Germinal center (tissue), 1 donor: ENCODE measurements around the gene SMG7.

Source experiments
- DNase-seq: peaks from one replicate; pipeline ENCODE4 v3.0.0; 2012; ENCODE audit warnings: mixed read lengths, low spot score

Gene SMG7

DNA sequence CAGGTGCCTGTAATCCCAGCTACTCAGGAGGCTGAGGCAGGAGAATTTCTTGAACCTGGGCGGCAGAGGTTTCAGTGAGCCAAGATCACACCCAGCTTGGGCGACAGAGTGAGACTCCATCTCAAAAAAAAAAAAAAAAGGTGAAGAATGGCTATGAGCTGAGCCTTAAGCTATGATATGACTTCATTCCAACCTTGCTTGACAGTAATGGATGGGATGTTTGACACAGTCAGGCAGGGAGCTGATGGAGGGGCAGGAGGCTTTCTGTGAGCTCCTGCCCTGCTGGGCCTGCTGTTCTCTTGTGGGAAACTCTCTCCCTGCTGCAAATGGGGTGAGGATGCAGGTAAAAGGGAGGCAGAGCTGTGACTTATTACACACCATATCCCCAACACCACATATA lies 90.4 kb downstream of the SMG7 start:
- no peak for DNase-seq

- DNase-seq: no peak
These were observed 93.0 kb downstream of the SMG7 start for GRCh38 chr1:183565261-183565660.

GRCh38 chr1:183566026-183566425 lies 93.7 kb downstream of the SMG7 start:
- DNase-seq: no peak

GRCh38 chr1:183567584-183567983 lies 95.3 kb downstream of the SMG7 start:
- DNase-seq: no peak

DNA sequence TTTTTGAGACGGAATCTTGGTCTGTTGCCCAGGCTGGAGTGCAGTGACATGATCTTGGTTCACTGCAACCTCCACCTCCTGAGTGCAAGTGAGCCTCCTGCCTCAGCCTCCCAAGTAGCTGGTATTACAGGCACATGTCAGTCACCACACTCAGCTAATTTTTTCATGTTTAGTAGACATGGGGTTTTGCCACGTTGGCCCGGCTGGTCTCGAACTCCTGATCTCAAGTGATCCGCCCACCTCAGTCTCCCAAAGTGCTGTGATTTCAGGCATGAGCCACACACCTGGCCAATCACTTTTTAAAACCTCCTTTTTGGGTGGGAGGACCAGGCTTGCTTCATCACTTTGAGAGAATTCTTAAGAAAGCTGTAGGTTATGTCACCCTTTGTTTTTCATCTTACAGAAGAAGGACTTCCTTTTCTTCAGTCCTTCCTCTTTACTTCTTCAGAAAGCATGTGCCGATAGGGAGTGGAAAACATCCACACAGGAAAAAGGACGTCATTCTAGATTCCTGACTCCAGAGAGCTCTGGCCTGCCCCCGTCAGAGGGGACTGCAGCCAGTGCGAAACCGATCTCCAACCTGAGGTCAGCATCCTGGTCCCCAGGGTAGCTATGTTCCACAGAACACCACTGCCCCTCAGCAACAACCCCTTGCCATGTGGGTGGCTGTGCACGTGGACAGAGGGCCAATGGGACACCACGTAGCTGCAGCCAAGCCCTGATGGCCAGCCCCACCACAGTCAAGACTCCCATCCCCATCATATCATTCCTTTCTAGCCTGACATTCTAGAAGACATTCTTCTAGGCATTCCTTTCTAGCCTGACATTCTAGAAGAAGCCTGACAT lies 96.1 kb downstream of the SMG7 start:
- no peak for DNase-seq

DNA sequence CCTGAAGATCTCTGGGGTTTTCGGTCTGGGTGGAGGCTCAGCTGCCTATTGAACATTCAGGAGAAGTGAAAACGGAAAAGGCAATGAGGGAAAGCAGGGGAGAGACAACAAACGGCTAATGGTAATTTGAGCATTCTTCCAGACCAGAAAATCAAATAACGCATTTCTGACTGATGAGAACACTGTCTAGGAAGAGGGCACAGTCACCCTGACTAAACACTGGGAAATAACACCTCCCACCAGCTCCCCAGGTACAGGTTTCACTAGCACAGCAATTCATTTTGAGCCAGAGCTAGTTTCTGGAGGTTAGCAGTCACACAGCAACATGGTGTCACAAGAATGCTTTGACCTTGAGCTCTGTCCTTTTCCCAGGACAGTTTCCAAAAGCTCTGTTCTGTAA lies 96.8 kb downstream of the SMG7 start:
- no peak for DNase-seq

DNA sequence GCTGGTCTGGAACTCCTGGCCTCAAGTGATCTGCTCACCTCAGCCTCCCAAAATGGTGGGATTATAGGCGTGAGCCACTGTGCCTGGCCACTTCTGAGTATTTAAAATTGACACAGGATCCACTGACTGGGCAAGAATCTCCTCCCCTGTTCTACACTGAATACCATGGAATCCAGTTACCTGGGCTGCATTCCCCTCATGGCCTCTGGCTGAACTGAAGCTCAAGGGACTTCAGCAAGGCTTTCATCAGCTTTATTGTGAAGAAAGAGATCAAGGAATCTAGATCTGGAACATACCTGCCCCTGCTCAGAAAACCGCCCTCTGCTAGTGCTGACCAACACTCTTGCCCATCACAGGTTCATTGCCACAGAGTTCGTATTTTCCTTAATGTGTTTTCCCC lies 97.5 kb downstream of the SMG7 start:
- DNase-seq: no peak

DNA sequence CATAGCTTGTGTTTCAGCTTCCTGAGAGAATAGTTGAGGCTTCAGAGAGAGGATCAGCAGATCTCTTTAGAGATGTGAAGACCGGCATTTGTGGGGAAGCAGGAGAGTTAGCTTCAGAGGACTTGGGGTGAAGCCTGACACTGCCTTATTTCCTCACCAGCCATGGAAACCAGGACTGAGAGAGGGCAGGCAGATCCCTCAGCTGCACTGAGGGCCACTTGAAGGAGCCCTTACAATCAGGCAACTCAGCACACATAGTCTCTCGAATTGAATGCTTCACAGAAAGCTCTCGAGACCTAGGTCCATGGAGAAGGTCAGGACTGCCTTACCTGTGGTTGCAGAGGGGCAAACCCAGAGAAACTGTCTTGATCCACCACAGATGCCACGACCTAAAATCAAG lies 98.2 kb downstream of the SMG7 start:
- DNase-seq: no peak

DNA sequence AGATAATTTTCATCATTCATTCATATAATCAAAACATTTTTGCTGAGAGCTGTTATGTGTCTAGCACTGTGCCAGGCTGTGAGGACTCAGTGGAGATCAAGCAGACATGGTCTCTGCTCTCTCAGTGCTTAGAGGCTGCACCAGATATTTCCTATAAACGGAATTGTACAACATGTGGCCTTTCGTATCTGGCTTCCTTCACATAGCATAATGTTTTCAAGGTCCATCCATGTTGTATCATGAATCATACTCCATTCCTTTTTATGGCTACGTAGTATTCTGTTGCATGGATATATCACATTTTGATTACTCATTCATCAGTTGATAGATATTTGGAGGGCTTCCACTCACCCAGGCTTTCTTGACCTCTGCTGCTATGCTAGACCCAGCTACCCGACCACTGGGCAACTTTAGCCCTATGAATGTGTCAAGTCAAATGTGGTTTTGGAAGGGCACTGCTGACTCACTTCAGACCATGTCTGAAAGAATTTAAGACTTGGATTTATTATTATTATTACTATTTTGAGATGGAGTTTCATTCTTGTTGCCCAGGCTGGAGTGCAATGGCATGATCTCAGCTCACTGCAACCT lies 99.5 kb downstream of the SMG7 start:
- DNase-seq: no peak

- DNase-seq: no peak
These were observed 100.4 kb downstream of the SMG7 start for GRCh38 chr1:183572721-183573120.

DNA sequence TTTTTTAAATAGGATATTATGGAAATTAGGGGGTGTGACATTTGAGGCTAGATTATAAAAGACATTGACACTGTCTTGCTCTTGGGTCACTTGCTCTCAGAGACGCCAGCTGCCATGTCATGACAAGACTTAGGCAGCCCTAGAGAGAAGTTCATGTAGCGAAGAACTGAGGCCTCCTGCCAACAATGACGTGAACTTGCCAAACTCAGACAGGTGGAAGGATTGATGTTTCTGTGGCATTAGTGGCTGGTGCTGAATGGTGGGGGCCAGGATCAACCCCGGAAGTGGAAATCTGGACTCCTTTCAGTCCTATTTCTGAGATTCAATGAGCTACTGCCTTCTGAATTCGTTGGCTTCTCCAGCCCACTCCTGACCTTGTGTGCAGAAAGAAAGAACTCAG lies 103.3 kb downstream of the SMG7 start:
- DNase-seq: no peak

GRCh38 chr1:183576537-183576936 lies 104.2 kb downstream of the SMG7 start:
- no peak for DNase-seq

DNA sequence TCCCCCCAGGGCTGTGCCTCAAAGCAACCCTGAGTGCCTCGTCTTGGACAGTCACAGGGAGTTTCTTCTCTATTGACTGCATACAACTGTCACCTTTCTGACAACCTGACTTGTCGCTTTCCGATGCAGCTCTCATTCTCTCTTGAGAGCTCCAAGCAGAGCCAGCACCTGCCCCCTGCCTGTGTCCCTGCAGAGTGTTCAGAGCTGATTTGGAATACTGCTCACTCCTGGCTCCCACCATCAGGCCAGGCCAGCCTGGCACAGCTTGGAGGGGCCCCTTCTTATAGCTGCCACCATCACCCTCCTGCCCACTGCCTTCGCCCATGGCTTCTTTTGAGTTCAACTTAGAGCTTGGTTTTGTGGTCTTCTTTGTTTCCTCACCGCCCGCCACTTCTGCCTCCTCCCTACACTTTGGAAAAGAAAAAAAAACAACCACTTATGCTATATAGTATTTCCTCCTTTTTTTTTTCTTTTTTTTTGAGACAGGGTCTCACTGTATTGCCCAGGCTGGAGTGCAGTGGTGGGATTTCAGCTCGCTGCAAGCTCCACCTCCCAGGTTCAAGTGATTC lies 105.7 kb downstream of the SMG7 start:
- DNase-seq: no peak

- DNase-seq: no peak
These were observed 106.6 kb downstream of the SMG7 start for GRCh38 chr1:183578856-183579255.

DNA sequence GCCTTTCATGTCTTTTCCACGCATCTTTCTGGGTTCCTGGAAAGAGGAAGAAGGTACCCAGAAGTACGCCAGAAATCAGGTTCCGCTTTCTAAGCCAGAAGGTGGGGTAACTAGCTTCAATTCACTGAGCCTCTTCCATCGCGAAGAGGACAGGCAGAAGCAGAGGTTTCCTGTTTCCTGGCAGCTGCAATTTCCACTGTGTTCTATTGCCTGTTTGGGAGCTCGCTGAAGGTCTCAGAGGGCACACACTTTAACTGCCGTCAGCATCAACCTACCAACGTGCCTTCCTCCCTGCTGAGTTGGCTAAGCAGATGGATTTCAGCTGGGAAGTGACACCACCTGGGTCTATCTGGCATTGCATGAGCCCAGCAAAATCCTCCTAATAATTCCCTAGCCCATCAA lies 108.0 kb downstream of the SMG7 start:
- peak; percentile 82 for DNase-seq

- no peak for DNase-seq
These were observed 109.9 kb downstream of the SMG7 start for GRCh38 chr1:183582021-183582713.

DNA sequence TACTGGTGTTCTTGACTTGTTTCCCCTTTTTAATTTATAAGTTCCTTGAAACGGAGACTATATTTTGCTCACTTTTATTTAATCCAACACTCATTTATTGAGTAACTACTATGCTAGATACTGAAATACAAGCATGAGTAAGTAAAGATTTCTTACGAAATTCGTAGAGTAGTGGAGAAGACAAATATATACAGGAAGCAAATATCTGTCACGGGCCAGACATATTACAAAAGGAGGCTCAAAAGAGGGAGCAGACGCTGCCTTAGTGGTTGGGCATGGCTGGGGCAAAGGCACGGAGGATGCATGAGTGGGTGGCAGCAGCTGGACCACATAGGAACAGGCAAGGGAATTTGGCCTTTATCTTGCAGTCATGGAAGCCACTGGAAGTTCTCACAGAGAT lies 111.2 kb downstream of the SMG7 start:
- no peak for DNase-seq

- DNase-seq: no peak
These were observed 111.8 kb downstream of the SMG7 start for GRCh38 chr1:183584147-183584546.

GRCh38 chr1:183585038-183585437 lies 112.7 kb downstream of the SMG7 start:
- DNase-seq: peak; percentile 58

DNA sequence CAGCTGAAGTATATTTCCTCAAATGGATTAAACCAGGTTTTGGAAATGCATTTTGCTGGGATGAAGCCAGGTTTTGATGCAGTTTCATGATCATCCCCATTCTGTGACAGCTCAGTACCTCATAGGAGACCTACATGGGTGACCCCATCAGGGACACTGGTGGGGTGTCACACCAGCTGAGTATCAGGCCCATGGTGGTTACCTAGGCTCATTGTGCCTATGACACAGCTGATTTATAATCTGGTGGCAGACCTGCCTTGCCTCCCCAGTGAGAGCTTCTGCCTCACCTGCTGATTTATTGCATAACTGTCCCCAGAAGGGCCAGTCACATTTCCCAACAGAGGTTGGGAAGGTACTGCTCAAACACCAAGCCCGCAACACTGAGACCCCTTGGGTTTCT lies 114.2 kb downstream of the SMG7 start:
- no peak for DNase-seq

DNA sequence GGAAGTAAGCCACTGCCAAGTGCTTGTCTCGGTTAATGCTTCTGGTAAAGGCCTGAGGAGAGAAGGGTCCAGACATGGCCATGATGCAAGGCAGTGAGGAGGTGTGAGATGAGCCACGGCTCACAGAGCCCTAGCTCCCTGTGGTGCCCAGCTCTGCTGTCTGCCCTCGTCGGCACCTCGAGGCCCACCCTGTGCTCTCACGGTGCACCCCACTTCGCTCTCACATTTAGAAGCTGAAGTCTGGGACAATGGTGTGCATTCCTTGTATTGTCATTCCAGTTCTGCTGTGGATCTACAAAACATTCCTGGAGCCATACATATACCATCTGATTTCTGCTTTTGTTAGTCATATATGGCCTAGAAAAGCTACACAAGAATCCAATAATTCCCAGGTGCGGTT lies 114.6 kb downstream of the SMG7 start:
- no peak for DNase-seq

DNA sequence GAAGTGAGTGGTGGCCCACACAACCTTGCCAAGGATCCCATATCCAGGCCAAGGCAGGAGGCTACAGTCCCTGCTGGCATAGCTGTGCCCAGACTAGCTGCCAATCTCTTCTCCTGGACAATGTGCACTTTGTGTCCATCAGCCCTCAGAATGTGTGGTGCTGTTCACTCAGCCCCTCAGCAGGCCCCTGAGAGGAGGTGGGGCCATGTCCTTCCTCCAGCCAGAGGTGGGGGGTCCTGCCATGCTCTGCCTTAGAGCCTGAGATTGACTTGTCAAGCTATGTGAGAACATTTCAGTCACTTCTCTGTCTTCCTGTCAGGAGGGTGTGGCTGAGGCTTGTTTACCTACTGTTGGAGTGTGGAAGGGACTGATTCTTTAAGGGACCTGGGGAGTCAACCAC lies 116.5 kb downstream of the SMG7 start:
- DNase-seq: no peak

DNA sequence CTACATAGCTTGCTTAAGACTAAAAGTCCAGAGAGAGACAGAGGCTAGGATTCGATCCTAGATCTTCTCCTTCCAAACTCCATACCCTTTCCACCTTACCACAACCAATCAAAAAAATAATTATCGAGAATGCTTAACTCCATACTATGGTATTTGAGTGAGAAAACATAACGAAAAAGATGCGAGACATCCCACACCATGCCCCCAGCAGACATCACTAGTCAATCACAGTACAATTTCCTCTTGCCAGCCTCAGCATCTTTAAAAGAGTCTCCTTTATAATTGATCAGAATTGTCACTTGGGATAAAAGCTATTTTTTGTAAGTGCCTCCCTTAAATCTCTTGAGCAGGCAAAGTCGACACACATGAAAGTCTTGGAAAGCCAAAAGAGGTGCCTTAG lies 117.1 kb downstream of the SMG7 start:
- DNase-seq: no peak
